ENCODE data around the gene MINDY1. TPM values are rescaled to one million over a fixed set of nuclear protein-coding genes. Genes with fewer than 3 reads are reported as not detected.

Gene MINDY1
- total RNA-seq, 1 donor from 2014 or later = 10.7 TPM

DNA sequence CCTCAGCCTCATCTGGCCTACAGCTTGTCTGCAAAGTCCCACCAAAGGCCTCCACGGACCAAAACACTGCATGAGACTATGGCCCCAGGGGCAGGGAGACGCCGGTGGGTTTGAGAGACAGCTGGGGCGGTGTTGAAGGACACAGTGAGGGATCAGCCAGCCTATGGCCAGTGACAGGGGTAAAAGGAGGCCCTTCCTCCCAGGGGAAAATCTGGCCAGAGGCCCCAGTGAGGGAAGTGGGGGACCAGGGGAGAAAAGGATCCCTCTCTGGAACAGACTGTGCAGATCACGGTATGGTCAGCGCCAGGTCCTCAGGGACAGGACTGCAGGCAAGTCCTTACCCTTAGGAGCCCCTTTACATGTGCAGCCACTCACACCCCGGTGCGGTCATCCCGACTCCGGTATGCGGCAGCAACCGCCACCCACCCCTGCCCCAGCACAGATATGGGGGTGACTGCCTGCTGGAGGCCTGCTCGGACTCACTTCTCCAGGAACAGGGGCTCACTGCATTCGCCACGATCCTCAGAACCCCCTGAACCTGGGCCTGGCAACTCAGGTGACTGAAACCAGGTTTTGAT, 33.4 kb downstream of the MINDY1 start:
- Mint-ChIP-seq H3K4me3 (peak overlapping the region; percentile 83), H3K9me3 (no peaks in the 10 kb centered on the region), H3K27me3 (no peaks in the 10 kb centered on the region), H3K27ac (peak overlapping the region; percentile 85), H3K36me3 (ENCODE audit: low read depth) (peaks cover 12% of the 10 kb centered on the region), H3K4me1 (peaks cover 58% of the 10 kb centered on the region)
- ATAC-seq (ENCODE audit: low read depth) (no peak), DNase-seq (peak; percentile 22)
- TF ChIP-seq, protein P1, sequence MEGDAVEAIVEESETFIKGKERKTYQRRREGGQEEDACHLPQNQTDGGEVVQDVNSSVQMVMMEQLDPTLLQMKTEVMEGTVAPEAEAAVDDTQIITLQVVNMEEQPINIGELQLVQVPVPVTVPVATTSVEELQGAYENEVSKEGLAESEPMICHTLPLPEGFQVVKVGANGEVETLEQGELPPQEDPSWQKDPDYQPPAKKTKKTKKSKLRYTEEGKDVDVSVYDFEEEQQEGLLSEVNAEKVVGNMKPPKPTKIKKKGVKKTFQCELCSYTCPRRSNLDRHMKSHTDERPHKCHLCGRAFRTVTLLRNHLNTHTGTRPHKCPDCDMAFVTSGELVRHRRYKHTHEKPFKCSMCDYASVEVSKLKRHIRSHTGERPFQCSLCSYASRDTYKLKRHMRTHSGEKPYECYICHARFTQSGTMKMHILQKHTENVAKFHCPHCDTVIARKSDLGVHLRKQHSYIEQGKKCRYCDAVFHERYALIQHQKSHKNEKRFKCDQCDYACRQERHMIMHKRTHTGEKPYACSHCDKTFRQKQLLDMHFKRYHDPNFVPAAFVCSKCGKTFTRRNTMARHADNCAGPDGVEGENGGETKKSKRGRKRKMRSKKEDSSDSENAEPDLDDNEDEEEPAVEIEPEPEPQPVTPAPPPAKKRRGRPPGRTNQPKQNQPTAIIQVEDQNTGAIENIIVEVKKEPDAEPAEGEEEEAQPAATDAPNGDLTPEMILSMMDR (IDR thresholded peaks at IDR 0.05) = no peak
- ChIA-PET CTCF (interaction anchor here (0.7 to 1.1 kb wide), 3 partner anchors 13 to 43 kb away, joined by 3 to 4 read pairs (median 3); no protein-coding TSS in a partner anchor), POLR2A (interaction anchor here (0.6 to 2.1 kb wide), 16 partner anchors 11 to 524 kb away, joined by 3 to 9 read pairs (median 4); partner anchors contain the start of genes CTSS, ENSA, GABPB2 and MCL1)
- intact Hi-C loops (cut with micrococcal nuclease) = loop anchor here (10.0 kb wide), 1 partner anchor 739 kb away; the partner anchor contains the start of gene ANP32E

DNA sequence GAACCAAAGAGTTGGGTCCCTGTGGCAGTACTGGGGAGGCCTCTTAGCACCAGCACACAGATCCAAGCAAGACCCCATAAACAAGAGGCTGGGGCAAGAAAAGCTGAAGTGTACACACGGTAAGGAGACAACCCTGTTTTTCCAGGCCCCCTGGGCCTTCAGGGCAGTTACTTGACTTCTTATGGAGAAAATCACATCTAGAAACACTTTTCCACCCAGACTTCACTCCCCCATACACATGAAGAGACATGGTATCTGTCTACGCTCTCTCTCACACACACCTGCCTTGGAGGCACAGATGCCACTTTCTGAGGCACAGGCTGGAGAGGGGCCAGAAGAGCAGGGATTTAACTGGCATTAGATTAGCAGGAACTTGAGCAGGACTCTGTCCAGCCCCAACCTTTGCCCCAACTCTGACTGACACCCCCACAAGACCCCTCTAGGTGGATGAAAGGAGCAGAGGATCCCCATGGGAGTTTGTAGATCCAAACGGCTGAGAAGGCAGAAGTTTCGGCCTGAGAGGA, 34.2 kb downstream of the MINDY1 start:
- intact Hi-C loops (cut with micrococcal nuclease) = loop anchor here (10.0 kb wide), 1 partner anchor 738 kb away; the partner anchor contains the start of gene ANP32E
- Mint-ChIP-seq H3K4me1 (peaks cover 53% of the 10 kb centered on the region), H3K4me3 (peak overlapping the region; percentile 83), H3K9me3 (no peaks in the 10 kb centered on the region), H3K27me3 (no peaks in the 10 kb centered on the region), H3K36me3 (ENCODE audit: low read depth) (peaks cover 21% of the 10 kb centered on the region), H3K27ac (peak overlapping the region; percentile 85)
- ChIA-PET CTCF (no interaction called here), POLR2A (interaction anchor here (0.6 to 2.1 kb wide), 3 partner anchors 23 to 367 kb away, joined by 3 to 9 read pairs (median 4); partner anchors contain the start of gene CTSS)
- ATAC-seq (ENCODE audit: low read depth) (no peak), DNase-seq (no peak)
- TF ChIP-seq, protein P1 (IDR thresholded peaks at IDR 0.05) = no peak

DNA sequence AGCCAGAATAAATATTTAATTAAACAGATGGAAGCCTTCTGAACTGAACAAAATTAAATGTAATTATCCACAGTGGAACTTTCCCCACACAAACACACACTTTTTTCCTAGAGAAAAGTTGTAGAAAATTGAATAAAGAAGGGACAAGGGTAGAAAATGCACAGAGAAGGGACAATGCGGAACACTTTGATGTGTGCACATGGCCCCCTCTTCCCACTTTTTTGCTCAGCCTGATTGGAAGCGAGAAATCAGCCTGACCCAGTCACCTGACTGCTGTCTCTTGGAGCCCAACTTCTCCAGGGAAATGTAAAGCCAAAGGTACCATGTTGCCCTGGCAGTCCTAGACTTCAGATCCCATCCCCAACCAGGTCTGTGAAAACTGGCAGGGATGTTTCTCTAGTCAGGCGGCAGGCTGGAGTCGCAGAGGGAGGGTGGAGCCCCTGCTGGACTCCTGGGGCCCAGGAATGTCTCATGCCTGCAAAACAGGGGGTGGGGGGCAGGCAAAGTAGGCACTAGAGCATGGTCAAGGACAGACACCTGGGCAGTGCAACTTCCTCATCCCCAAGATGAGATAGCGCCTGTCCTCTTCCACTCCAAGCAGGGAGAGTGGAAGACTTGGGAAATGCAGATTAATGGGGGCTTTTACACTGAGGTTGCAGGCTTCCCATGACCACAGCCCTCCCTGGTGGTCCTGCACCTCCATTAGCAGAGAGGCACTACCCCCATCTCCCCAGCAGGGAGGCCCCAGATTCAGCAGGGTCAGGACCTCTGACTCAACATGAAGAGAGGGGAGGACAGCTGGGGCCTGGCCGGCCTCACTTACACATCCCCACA, 34.9 kb downstream of the MINDY1 start:
- peak overlapping the region; percentile 63 for H3K27ac Mint-ChIP-seq
- intact Hi-C loops (cut with micrococcal nuclease) = loop anchor here (10.0 kb wide), 1 partner anchor 737 kb away; the partner anchor contains the start of gene ANP32E
- ChIA-PET CTCF (no interaction called here), POLR2A (interaction anchor here (0.5 to 0.8 kb wide), 2 partner anchors 11 to 1085 kb away, joined by 3 read pairs; a partner anchor contains a TSS)
- ATAC-seq (ENCODE audit: low read depth) = no peak
- H3K4me1 Mint-ChIP-seq = peaks cover 46% of the 10 kb centered on the region
- no peak for DNase-seq
- peak overlapping the region; percentile 83 for H3K4me3 Mint-ChIP-seq
- peaks cover 28% of the 10 kb centered on the region for H3K36me3 Mint-ChIP-seq (ENCODE audit: low read depth)
- no peaks in the 10 kb centered on the region for H3K9me3 Mint-ChIP-seq
- TF ChIP-seq, protein P1 (IDR thresholded peaks at IDR 0.05) = no peak
- H3K27me3 Mint-ChIP-seq = no peaks in the 10 kb centered on the region

DNA sequence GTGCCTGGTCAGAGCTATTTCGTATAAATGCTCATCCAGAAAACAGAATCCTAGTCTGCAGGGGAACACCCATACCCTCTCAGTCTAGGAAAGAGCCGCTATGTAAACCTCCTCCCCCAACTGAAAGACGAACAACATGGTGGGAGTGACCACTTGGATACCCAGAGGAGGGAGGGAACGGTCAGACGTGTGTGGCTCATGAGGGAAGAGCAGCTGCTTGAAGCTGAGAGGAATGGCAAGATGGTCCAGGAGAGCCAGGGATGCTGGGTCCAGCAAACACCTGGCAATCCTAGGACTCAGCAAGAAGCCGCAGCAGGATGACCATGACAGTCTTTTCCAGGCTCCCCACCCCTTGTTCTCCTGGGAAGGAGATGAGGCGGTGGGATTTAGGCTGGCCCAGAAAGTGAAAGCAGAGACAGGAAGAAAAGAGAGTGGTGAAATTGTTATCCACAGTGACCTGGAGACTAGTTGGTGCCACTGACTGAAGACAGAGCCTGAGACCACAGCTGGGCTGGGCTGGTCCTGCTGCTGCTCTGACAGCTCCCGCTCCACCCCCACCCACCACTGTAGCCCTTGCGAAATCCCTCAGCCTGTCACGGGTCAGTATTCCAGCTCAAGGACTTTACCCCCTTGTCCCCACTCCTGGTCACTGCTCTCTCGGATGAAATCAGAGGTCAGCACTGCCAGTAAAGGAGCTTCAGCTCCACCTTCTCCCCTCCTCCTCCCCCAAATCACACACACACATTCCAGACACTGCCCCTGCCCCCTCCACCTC, 35.7 kb downstream of the MINDY1 start:
- ATAC-seq (ENCODE audit: low read depth) (no peak), DNase-seq (no peak)
- TF ChIP-seq, protein P1 (IDR thresholded peaks at IDR 0.05) = no peak
- intact Hi-C loops (cut with micrococcal nuclease) = loop anchor here (10.0 kb wide), 1 partner anchor 736 kb away; the partner anchor contains the start of gene ANP32E
- ChIA-PET POLR2A (interaction anchor here (0.8 kb wide), 1 partner anchor 1084 kb away, joined by 3 read pairs; a partner anchor contains a TSS), CTCF (no interaction called here)
- Mint-ChIP-seq H3K9me3 (no peaks in the 10 kb centered on the region), H3K36me3 (ENCODE audit: low read depth) (peaks cover 36% of the 10 kb centered on the region), H3K27ac (peak overlapping the region; percentile 63), H3K4me1 (peaks cover 40% of the 10 kb centered on the region), H3K27me3 (no peaks in the 10 kb centered on the region), H3K4me3 (no peak overlapping the region)

All from activated B cell treated with CpG ODN at 0.5 μM for 24 hours (primary cell).